ENCODE data around the gene HIVEP3. TPM values are rescaled to one million over a fixed set of nuclear protein-coding genes. Genes with fewer than 3 reads are reported as not detected.

HIVEP3 gene
- total RNA-seq, 1 experiment from 2014 or later = 11.0 TPM

DNA sequence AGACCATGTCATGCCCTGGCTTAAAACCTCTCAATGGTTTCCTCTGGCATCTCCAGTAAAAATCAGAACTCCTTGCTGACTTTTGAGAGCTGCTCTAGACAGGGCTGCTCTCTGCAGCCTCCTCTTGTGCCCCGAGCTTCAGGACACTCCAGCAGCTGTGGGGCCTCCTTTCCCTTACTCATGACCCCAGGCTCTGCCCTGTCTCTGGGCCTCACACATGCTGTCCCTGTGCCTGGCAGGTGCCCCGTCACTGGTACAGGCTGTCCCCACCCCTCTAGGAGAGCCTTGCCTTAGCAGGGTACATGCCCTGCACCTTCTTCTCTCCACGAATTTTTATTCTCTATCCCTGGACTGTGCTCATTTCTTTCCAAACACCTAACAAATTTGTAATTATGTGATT lies 43.2 kb downstream of the HIVEP3 start:
- H3K4me3 ChIP-seq = no peak overlapping the region
- H3K27ac ChIP-seq = no peak overlapping the region
- no peaks in the 10 kb centered on the region for H4K20me1 ChIP-seq (ENCODE audit: insufficient read depth)
- peaks cover 42% of the 10 kb centered on the region for H3K79me2 ChIP-seq (ENCODE audit: low read depth)
- H3K9me3 ChIP-seq (ENCODE audit: insufficient read depth, low read depth) = no peaks in the 10 kb centered on the region
- TF ChIP-seq, protein P1, sequence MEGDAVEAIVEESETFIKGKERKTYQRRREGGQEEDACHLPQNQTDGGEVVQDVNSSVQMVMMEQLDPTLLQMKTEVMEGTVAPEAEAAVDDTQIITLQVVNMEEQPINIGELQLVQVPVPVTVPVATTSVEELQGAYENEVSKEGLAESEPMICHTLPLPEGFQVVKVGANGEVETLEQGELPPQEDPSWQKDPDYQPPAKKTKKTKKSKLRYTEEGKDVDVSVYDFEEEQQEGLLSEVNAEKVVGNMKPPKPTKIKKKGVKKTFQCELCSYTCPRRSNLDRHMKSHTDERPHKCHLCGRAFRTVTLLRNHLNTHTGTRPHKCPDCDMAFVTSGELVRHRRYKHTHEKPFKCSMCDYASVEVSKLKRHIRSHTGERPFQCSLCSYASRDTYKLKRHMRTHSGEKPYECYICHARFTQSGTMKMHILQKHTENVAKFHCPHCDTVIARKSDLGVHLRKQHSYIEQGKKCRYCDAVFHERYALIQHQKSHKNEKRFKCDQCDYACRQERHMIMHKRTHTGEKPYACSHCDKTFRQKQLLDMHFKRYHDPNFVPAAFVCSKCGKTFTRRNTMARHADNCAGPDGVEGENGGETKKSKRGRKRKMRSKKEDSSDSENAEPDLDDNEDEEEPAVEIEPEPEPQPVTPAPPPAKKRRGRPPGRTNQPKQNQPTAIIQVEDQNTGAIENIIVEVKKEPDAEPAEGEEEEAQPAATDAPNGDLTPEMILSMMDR (conservative IDR thresholded peaks at IDR 0.05) = no peak
- no peak for TF ChIP-seq EZH2 (IDR thresholded peaks at IDR 0.05; ENCODE audit: low read depth)
- BruUV-seq (replicated peaks) = no TSS peak
- intact Hi-C loops (cut with micrococcal nuclease; ENCODE audit: unreplicated experiment) = no loop called here
- H3K4me2 ChIP-seq = no peak overlapping the region
- no peak overlapping the region for H2AFZ ChIP-seq
- no peaks in the 10 kb centered on the region for H3K27me3 ChIP-seq (ENCODE audit: insufficient read depth, low read depth)
- ChIA-PET POLR2A (ENCODE audit: unreplicated experiment) (no interaction called here), CTCF (no interaction called here)
- 0 out of 2 replicates have a peak, but pooled peaks cover 3% of the 10 kb centered on the region for H3K36me3 ChIP-seq (ENCODE audit: low read depth)
- H3K9me2 ChIP-seq (ENCODE audit: insufficient read depth) = no peaks in the 10 kb centered on the region
- peaks cover 46% of the 10 kb centered on the region for H3K4me1 ChIP-seq (replicated peaks; ENCODE audit: insufficient read depth)
- peaks cover 11% of the 10 kb centered on the region; the same call in 1 of the 2 replicates for H3F3A ChIP-seq (ENCODE audit: insufficient read depth, low read depth)
- DNase-seq = no peak

DNA sequence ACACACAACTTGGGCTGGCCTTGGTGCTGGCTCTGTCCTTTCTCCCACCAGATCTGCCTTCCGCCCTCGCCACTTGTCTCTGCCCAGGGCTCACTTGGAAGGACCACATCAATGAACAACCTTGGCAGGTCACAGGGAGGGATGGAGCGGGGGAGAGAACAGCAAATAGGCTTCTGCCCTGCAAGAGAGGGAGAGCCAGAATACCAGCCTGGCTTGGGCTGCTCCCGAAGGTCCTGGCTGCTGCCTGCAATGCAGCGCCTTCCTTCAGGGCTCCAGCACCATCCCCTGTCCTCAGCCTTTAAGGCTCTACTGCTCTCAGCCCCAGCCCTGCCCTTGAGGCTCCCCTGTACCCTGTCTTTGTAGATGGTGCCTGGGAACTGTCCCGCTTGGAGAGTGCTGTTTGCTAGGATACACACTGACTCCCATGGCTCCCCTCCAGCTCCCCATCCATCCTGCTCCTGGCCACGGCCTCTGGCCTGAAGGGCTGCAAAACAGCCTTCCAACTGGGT lies 43.8 kb downstream of the HIVEP3 start:
- Histone ChIP-seq H3K4me3 (no peak overlapping the region), H4K20me1 (ENCODE audit: insufficient read depth) (no peaks in the 10 kb centered on the region), H3K4me2 (no peak overlapping the region; the same call in 1 of the 2 replicates), H3K27me3 (ENCODE audit: insufficient read depth, low read depth) (no peaks in the 10 kb centered on the region), H3K79me2 (ENCODE audit: low read depth) (peaks cover 38% of the 10 kb centered on the region), H3K9me3 (ENCODE audit: insufficient read depth, low read depth) (no peaks in the 10 kb centered on the region), H2AFZ (no peak overlapping the region), H3F3A (ENCODE audit: insufficient read depth, low read depth) (peaks cover 14% of the 10 kb centered on the region; the same call in 1 of the 2 replicates), H3K36me3 (ENCODE audit: low read depth) (0 out of 2 replicates have a peak, but pooled peaks cover 3% of the 10 kb centered on the region), H3K27ac (no peak overlapping the region), H3K9me2 (ENCODE audit: insufficient read depth) (no peaks in the 10 kb centered on the region), H3K4me1 (replicated peaks; ENCODE audit: insufficient read depth) (peaks cover 46% of the 10 kb centered on the region)
- POLR2A ChIA-PET (ENCODE audit: unreplicated experiment) = no interaction called here
- BruUV-seq (replicated peaks) = no TSS peak
- no peak for DNase-seq
- TF ChIP-seq, protein P1 (conservative IDR thresholded peaks at IDR 0.05) = no peak
- TF ChIP-seq EZH2 (IDR thresholded peaks at IDR 0.05; ENCODE audit: low read depth) = no peak
- intact Hi-C loops (cut with micrococcal nuclease; ENCODE audit: unreplicated experiment) = no loop called here
- CTCF ChIA-PET = no interaction called here

DNA sequence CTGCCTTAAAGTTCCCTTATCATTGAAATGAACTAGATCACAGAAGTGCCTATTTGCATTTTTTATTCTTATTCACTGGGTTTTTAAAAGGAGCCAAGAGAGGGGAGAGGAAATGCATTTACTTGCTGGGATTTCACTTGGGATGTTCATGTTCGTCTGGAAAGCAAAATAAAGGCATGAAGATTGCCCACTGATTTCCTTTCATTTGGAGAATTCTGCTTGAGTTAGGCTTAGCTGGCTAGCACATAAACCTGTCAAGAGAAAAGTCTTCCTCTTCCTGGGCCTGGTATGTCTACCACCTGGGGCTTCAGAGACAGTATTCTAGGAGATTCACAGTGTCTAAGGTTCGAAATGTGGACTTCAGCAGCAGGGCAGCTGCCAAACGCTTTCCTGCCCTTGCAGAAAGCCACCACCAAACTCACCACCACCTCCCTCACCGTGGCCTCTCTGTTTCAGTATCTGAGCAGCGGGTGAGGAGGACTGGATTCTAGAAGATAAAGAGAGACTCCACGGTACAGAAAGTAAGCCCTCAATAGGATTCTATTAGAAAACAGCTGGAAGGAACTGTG lies 44.5 kb downstream of the HIVEP3 start:
- Histone ChIP-seq H2AFZ (no peak overlapping the region), H3K27ac (no peak overlapping the region), H3K4me1 (replicated peaks; ENCODE audit: insufficient read depth) (peaks cover 49% of the 10 kb centered on the region), H3K4me2 (no peak overlapping the region), H3K79me2 (ENCODE audit: low read depth) (peaks cover 35% of the 10 kb centered on the region), H3K4me3 (no peak overlapping the region), H3K9me2 (ENCODE audit: insufficient read depth) (no peaks in the 10 kb centered on the region), H3K36me3 (ENCODE audit: low read depth) (0 out of 2 replicates have a peak, but pooled peaks cover 3% of the 10 kb centered on the region), H4K20me1 (ENCODE audit: insufficient read depth) (no peaks in the 10 kb centered on the region), H3K27me3 (ENCODE audit: insufficient read depth, low read depth) (no peaks in the 10 kb centered on the region), H3K9me3 (ENCODE audit: insufficient read depth, low read depth) (no peaks in the 10 kb centered on the region), H3F3A (ENCODE audit: insufficient read depth, low read depth) (peaks cover 14% of the 10 kb centered on the region; the same call in 1 of the 2 replicates)
- POLR2A ChIA-PET (ENCODE audit: unreplicated experiment) = no interaction called here
- TF ChIP-seq, protein P1 (conservative IDR thresholded peaks at IDR 0.05) = no peak
- TF ChIP-seq EZH2 (IDR thresholded peaks at IDR 0.05; ENCODE audit: low read depth) = no peak
- no peak for DNase-seq
- no TSS peak for BruUV-seq (replicated peaks)
- CTCF ChIA-PET = no interaction called here
- intact Hi-C loops (cut with micrococcal nuclease; ENCODE audit: unreplicated experiment) = no loop called here
